Raji (cell line): ENCODE results near the gene GPR157.

Experiments
- POLR2A ChIP-seq: IDR thresholded peaks from 2 replicates; pipeline ENCODE4 v1.6.1; 2011; ENCODE audit warnings: low read depth, low read length, control low read depth; ENCODE audit not compliant: insufficient read depth

The GPR157 gene

DNA sequence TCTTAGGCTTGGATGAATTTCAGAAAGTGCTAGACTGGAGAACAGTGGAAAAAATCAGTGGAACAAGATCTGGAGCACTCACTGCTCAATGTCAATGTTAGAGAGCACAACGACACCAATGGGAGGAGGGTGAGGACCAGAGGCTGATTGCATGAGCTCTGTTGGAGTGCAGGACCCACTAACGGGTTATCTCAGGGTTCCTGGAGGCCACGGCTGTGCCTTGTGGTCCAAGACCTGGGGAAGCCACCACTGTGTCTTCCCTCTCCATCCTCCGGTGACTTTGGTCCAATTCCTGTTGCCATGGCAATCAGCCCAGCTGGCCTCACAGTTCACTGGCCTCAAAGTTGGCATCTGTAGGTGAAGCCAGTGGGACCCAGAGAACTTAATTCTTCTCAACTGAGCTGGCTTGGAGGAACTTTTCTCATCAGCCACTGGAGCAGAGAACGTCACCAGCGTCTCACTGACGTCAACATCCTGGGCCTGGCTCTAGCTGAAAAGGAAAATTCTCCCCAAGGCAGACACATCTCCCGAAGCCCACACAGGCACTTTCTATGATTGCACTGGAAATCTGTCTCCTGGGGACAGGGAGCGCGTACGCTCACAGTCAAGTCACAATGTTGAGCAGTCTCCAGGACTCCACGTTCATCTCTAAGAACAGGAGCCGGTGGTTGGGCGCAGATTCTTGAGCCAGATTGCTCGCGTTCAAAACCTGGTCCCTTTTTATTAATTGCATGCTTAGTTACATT lies 21.9 kb upstream of the GPR157 start:
- TF ChIP-seq POLR2A = no peak

DNA sequence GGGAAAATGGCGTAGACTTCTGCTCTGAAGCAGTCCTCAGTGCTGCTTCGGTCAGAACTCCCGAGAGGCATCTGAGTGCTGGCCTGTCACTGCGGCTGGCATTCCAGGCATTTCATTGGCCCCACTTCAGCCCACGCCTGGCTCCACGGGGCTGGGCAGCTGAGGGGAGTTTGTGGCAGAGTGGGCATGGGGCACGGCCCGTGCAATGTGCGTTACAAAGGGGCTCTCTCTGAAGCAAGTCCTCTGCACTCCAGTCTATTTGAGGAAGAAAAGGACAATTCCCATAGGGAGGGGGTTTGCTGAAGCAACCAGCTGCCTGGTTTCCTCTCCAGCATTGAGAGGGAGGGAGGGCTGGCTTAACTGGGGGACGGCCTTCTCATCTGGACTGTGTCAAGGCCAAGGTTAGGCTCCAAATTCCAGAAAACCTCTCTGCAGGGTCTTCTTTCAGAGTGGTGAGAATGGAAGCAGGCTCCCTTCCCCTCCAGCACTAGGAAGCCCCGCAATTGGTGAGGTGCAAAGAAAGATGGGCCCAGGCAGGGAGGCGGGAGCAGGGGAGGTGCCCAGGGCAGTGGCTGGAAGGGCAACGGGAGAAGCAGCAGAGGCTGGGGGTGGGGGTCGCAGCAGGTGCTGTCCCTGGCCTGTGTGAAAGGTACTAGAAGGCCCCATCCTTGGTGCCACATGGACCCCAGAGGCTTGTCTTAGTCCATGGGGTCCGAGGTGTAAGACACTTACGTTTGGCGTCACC lies 21.1 kb upstream of the GPR157 start:
- no peak for TF ChIP-seq POLR2A

DNA sequence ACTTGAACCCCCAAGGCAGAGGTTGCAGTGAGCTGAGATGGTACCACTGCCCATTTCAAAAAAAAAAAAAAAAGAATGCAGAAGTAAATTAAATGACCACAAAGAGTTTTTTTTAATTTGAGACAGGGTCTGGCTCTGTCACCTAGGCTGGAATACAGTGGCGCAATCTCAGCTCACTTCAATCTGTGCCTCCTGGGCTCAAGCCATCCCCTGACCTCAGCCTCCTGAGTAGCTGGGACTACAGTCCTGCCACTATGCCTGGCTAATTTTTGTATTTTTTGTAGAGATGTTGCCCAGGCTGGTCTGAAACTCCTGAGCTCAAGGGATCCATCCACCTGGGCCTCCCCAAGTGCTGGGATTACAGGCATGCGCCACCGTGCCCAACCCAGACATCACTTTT lies 20.2 kb upstream of the GPR157 start:
- TF ChIP-seq POLR2A = no peak

DNA sequence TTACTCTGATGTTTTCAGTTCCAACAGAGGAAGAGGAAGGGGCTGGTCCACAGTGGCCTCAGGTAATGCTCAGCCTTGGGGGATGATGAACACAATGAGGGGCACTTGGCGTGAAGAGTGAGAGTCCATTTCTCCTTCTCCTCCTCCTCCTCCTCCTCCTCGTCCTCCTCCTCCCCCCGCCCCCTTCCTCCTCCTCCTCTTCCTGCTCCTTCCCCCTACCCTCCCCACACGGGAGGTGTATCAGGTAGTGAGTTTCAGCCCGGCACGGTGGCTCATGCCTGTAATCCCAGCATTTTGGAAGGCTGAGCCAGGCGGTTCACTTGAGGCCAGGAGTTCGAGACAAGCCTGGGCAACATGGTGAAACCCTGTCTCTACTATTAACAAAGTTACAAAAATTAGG lies 17.3 kb upstream of the GPR157 start:
- no peak for TF ChIP-seq POLR2A

DNA sequence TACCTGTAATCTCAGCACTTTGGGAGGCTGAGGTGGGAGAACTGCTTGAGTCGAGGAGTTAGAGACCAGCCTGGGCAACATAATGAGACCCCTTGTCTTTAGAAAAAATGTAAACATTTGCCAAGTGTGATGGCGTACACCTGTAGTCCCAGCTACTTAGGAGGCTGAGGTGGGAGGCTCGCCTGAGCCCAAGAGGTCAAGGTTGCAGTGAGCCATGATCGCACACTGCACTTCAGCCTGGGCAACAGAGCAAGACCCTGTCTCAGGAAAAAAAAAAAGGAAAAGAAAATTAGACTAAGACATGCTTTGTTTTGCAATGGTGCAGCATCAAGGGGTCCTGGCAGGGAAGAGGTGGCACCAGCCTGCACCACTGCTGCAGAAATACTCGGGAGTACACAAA lies 16.8 kb upstream of the GPR157 start:
- TF ChIP-seq POLR2A = no peak

DNA sequence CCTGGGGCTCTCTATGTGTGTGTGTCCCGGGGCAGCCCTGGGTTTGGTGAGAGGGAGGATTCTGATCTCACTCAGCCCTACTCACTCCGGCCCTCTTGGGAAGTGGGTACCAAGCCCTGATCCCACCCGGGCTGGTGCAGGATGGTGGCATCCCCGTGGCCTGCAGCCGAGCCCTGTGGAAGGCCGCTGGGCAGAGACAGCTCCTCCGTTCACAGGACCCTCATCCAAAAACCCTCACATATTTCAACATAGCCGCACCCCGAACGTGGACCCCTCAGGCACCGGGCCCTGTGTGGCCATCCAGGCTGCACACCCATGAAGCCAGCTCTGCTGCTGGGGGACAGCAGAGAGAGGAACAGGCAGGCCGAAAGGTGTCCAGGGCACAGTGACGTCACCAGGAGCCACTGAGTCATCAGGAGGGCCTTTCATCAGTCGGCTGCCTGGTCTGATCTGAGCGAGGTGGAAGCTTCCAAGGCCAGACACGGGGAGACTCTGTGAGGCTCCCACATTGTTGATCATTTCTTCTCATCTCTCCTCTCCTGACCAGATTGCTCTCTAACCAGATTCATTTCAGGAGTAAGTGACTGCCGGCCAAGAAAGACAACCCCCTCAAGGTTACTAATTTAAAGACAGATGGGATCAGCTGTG lies 16.2 kb upstream of the GPR157 start:
- TF ChIP-seq POLR2A = no peak

DNA sequence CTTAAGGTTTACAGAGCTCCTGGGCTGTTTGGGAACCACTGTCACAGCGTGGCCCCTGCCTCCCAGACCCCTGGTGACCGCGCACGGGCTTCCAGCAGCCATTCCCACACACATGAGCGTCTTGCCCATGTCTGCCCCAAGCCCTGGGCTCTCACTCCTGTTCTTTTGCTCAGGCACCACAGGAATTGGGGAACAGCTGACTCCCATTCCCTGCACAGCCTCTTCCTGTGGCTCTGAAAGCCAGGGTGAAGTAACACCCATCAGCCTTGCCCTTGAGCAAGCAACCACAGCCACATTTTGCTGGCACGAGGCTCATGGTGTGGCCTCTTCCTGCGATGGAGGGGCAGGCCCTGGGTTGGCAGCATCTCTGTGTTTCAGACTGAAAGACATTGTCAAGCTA lies 14.3 kb upstream of the GPR157 start:
- TF ChIP-seq POLR2A = no peak

DNA sequence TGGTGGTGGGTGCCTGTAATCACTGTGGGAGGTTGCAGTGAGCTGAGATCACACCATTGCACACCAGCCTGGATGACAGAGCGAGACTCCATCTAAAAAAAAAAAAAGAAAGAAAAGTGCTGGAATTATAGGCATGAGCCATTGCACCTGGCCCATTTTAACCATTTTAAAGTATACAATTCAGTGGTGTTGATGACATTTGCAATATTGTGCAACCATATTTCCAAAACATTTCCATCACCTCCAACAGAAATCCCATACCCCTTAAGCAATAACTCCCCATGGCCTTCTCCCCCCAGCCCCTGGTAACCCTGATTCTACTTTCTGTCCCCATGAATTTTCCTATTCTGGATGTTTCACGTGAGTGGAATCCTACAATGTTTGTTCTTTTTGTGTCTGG lies 11.0 kb upstream of the GPR157 start:
- no peak for TF ChIP-seq POLR2A

DNA sequence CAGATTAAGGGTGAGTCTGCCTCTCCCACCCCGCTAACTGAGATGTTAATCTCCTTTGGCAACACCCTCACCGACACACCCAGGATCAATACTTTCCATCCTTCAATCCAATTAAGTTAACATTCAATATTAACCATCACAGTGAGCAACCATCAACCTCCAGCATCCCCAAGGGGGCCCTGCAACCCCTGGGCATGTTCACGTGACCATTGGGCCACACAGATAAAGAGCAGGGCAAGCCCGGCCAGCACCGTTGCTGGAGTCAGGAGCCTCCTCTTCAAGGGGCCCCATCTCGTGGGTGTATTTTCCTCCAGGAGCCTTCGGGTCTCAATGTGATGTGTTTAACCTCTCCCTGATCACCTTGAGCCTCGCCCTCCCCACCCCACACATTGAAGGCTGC lies 8.0 kb upstream of the GPR157 start:
- no peak for TF ChIP-seq POLR2A

DNA sequence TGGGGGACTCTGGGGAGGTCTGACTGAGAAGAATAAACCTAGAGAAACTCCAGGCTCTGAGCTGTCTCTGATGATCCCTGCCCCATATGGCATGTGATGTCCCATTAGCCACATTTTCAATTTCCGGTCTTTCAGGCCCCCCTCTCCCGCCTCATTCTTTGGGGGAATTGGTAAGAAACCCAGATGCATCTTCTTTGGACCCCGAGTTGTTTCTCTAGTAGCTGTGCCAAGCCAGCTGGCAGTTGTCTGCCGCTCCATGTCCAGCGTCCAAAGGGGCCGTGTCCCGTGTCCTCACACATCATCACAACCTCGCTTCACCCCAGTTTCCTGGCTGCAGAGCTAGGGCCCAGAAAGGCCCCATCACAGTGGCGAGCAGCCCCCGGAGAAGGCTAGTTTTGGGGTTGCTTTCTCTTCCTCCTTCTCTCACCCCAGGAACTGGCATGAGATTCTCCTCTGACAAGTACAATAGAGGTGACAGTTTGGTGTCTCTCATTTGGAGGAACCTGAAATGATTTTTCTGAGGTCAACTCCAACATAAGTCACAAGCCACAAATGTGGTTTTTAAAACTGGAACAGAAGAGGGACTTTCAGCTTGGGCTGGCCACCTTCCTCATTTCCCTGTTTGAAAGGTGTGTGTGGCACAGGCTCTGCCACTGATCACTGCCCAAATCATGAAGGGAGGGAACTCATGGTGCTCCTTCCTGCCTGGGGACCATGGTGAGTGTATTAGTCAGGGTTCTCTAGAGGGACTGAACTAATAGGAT lies 6.4 kb upstream of the GPR157 start:
- TF ChIP-seq POLR2A = no peak

DNA sequence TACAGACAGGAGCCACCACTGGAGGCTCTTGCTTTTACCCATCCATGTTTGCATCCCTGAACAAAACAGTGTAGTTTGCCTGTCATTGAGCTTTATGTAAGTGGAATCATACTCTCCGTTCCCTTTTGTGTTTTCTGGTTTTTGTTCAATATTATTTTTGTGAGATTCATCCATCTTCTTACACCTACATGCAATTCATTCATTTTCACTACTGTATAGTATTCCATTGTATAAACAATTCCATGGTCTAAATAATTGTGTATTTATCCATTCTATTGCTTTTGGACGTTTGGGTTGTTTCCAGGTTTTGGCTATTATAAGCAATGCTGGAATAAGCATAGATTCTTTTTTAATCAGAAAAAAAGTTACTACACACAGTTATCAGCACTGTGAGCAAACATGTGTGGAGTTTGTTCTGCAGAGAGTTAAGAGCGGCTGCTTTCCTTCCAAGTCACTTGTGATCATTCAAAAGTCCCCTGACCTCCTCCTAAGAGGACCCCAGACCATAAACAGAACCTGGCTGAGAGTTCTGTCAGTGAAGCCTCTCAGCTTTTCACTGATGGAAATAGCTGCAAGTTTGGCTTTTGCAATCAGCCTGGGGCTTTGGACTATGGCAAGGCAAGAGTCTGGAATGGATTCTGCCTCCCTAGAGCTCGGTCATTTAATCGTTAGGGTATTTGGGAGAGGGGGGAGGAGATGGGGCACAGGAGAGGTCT lies 5.1 kb upstream of the GPR157 start:
- TF ChIP-seq POLR2A = no peak

DNA sequence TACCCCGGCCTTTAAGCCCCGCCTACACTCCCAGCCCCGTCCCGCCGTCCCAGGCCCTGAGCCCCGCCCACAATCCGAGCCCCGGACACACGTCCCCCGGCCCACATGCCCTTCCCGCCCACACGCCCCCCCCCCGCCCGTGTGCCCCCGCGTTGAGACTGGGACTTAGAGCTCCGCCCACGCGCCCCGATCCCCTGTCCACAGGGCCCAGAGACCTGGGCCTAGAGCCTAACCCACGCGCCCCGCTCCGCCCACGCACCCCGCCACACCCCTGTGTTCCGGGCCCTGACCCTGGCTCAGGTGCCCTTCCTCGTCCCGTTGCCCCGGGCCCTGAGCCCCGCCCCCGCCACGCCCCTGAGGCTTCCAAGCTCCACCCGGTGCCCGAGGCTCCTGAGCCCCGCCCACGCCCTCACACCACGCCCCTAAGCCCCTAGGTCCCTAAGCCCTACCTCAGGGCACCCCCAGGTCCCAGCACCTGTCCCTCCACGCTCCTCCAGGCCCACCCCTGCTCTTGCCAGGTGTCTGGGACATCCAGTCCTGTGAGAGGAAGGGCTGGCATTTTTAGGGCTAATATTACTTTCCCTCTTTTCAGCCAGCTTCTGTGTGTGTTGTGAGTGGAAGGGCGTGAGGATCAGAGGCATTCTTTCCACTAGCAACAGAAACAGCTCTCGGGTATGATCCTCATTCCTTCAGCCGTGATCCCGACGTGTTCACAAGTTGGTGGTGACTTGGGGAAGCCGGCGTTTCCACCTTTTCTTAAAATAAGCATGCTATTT lies 552 bp upstream of the GPR157 start:
- TF ChIP-seq POLR2A = peak; percentile 63

DNA sequence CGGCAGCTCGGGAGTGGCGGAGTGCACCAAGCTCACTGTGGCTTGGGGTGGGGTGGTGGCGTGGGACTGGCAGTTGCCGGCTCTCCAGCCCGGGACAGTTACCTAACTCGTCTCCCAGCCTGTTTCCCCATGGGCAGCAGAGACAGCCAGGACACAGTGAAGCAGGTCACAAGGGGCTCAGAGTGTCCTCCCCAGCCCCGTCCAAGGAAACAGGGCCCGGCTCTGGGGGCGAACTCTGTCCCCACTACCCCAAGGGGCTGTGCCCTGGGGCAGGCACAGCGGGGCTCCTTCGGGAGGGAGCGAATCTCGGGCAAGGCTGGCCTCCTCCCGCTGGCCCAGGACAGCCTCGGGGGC lies 759 bp downstream of the GPR157 start:
- TF ChIP-seq POLR2A = no peak

DNA sequence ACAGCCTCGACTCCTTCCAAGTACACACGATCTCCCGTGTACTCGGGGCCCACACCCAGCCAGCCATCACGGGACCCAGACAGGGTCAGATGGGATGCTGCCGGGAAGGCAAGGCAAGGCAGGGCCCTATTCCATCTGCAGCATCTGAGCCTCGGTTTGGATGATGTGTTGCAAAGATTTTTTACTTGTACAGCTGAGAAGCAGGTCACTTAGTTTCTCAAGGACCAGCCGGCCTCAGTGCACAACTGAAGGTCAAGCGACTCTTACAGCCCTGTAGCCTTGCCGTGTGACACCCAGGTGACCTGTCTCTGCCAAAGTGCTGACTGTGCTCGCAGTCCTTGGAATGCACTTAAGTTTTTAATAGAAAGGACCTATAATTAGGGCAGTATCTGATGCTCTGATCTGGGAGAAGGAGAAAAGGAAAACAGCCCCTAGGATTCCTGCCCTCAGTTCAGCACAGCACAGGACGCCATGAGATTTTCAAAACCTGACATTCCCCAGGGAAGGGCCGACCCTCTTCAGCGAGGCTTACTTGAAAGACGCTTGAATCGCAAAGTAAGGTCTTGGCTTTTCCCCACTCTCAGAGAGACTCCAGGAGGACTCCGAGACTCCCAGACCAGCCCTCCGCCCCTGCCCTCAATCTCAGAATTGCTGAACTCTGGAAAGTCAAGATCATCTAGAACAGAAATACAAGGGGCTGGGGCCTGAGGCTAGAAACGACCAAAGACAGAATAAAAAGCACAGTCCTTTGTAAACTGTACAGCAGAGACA lies 1.3 kb downstream of the GPR157 start:
- no peak for TF ChIP-seq POLR2A

DNA sequence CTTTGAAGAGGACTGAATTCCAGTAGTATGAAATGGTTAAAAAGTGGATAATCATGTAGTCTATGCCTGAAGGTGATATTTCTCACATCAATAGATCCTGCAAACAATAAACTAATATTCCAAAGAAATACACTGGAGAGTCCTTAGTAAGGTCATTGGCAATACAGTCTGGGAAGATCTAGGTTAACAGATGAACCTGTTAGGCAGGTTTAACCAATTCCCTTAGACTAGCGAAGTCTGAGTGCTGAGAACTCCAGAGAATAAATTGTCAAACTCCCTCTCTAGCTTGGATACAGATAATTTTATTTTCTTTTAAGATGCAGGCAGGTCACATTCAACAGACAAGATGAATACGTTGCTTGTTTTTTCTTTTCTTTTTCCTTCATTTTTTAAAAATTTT lies 2.4 kb downstream of the GPR157 start:
- TF ChIP-seq POLR2A = no peak
